ENCODE results near the gene BSPRY. TPM values are rescaled to one million over a fixed set of nuclear protein-coding genes. Genes with fewer than 3 reads are reported as not detected.

The BSPRY gene
- total and polyA plus RNA-seq, 2 donors (not counting 1 experiment from before 2014, with no cell fraction given), result not detected

DNA sequence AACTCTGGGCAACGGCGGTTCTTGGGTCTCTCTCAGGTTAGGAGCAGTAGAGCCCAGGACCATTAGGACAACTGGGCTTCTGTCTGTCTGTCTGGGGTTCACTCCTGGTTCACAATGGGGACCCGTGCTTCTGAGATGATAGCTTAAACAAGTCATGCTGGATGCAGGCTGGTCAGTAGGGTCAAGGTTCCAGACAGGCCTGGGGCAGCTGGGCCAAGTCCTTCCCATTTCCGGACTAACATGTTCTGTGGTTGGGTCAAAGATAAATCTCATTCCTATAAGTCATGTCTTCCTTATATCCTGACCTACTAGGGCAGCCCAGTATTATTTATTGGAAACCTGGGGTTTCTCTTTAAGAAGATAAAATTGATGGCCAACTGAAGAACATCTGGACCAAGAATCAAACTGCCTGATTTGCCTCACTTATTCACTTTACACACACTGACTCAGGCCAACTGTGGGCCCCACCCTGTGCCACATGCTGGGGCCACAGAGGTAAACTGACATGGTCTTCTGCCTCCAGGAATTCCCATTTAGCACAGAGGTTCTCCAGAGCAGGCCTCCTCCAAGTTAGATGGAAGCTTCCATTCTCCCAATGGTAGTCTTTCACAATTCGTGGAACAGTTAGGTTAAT lies 19.1 kb downstream of the BSPRY start:
- DNase-seq (ENCODE audit: low read depth in 2 of 2), result no peak
- H3K4me1 ChIP-seq (ENCODE audit: control insufficient read depth, extremely low read depth, insufficient read depth, low read length), result no peaks in the 10 kb centered on the region
- no peaks in the 10 kb centered on the region for H4K20me1 ChIP-seq (ENCODE audit: control insufficient read depth, extremely low read depth, insufficient read depth, low read length)
- H3K4me3 ChIP-seq (replicated peaks in 1 of 4; ENCODE audit: control extremely low read depth in 1 of 4, insufficient read depth in 1 of 4, low read depth in 3 of 4, low read length in 4 of 4), result no peak overlapping the region
- no peaks in the 10 kb centered on the region for H3K79me2 ChIP-seq (ENCODE audit: control insufficient read depth, insufficient read depth, low read length)
- H3K27me3 ChIP-seq (ENCODE audit: control insufficient read depth, insufficient read depth, low read length), result no peaks in the 10 kb centered on the region
- H3K4me2 ChIP-seq (ENCODE audit: extremely low read depth, insufficient read depth, low read length), result no peak overlapping the region
- H3K9ac ChIP-seq (ENCODE audit: insufficient read depth, low read length), result no peak overlapping the region
- H3K9me3 ChIP-seq (ENCODE audit: control insufficient read depth, insufficient read depth, low read depth, low read length), result no peaks in the 10 kb centered on the region
- no peak overlapping the region for H3K27ac ChIP-seq (ENCODE audit: insufficient read depth, low read length)
- TF ChIP-seq EZH2 (IDR thresholded peaks at IDR 0.05; ENCODE audit: low read length, missing control alignments), result no peak
- TF ChIP-seq, protein P1, sequence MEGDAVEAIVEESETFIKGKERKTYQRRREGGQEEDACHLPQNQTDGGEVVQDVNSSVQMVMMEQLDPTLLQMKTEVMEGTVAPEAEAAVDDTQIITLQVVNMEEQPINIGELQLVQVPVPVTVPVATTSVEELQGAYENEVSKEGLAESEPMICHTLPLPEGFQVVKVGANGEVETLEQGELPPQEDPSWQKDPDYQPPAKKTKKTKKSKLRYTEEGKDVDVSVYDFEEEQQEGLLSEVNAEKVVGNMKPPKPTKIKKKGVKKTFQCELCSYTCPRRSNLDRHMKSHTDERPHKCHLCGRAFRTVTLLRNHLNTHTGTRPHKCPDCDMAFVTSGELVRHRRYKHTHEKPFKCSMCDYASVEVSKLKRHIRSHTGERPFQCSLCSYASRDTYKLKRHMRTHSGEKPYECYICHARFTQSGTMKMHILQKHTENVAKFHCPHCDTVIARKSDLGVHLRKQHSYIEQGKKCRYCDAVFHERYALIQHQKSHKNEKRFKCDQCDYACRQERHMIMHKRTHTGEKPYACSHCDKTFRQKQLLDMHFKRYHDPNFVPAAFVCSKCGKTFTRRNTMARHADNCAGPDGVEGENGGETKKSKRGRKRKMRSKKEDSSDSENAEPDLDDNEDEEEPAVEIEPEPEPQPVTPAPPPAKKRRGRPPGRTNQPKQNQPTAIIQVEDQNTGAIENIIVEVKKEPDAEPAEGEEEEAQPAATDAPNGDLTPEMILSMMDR (conservative IDR thresholded peaks at IDR 0.05 in 1 of 2, IDR thresholded peaks at IDR 0.05 in 1 of 2; ENCODE audit: low read depth in 1 of 2, low read length in 2 of 2), result no peak
- no peak overlapping the region for H2AFZ ChIP-seq (ENCODE audit: low read length)
- H3K36me3 ChIP-seq (ENCODE audit: control insufficient read depth, insufficient read depth, low read length), result no peaks in the 10 kb centered on the region

DNA sequence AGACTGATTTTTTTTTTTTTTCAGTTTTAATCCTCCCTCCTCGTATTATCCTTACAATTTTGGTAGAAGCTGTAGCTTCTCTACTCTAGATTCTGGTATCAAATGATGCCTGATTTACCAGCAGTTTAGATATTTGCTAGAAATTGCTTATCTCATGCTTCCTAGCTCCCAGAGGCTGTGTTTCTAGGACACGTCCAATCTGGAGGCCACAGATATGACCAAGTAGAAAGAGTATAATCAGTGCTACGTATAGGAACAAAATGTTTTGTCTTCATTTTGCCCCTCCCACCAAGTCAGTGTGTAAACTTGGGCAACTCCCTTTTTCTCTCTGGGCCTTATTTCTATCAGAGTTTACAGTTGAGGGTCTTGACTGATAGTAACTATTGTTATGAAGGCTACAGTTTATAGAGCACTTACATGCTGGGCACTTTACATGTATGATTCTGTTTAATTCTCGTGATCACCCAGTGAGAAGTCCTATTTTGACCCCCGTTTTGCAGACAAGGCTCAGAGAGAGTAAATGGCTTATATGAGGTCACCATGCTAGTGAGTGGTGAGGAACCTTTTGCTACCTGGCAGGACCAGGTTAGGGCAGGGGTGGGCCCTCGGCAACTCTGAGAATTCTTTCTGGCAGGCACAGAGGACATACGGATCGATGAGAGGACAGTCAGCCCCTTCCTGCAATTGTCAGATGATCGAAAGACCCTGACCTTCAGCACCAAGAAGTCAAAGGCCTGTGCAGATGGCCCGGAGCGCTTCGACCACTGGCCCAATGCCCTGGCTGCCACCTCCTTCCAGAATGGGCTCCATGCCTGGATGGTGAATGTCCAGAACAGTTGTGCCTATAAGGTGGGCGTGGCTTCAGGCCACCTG lies 19.9 kb downstream of the BSPRY start:
- Histone ChIP-seq H4K20me1 (ENCODE audit: control insufficient read depth, extremely low read depth, insufficient read depth, low read length) (no peaks in the 10 kb centered on the region), H3K9ac (ENCODE audit: insufficient read depth, low read length) (no peak overlapping the region), H3K27ac (ENCODE audit: insufficient read depth, low read length) (no peak overlapping the region), H3K36me3 (ENCODE audit: control insufficient read depth, insufficient read depth, low read length) (peaks cover 3% of the 10 kb centered on the region), H3K9me3 (ENCODE audit: control insufficient read depth, insufficient read depth, low read depth, low read length) (no peaks in the 10 kb centered on the region), H3K4me2 (ENCODE audit: extremely low read depth, insufficient read depth, low read length) (no peak overlapping the region), H3K4me1 (ENCODE audit: control insufficient read depth, extremely low read depth, insufficient read depth, low read length) (no peaks in the 10 kb centered on the region), H3K27me3 (ENCODE audit: control insufficient read depth, insufficient read depth, low read length) (no peaks in the 10 kb centered on the region), H2AFZ (ENCODE audit: low read length) (no peak overlapping the region), H3K79me2 (ENCODE audit: control insufficient read depth, insufficient read depth, low read length) (no peaks in the 10 kb centered on the region), H3K4me3 (replicated peaks in 1 of 4; ENCODE audit: control extremely low read depth in 1 of 4, insufficient read depth in 1 of 4, low read depth in 3 of 4, low read length in 4 of 4) (no peak overlapping the region)
- TF ChIP-seq EZH2 (IDR thresholded peaks at IDR 0.05; ENCODE audit: low read length, missing control alignments), result no peak
- TF ChIP-seq, protein P1 (conservative IDR thresholded peaks at IDR 0.05 in 1 of 2, IDR thresholded peaks at IDR 0.05 in 1 of 2; ENCODE audit: low read depth in 1 of 2, low read length in 2 of 2), result no peak
- DNase-seq (ENCODE audit: low read depth in 2 of 2), result no peak

DNA sequence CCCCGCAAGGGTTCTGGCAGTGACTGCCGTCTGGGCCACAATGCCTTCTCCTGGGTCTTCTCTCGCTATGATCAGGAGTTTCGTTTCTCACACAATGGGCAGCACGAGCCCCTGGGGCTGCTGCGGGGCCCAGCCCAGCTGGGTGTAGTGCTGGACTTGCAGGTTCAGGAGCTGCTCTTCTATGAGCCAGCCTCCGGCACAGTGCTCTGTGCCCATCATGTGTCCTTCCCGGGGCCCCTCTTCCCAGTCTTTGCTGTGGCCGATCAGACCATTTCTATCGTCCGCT lies 20.5 kb downstream of the BSPRY start:
- no peak overlapping the region for H3K4me3 ChIP-seq (replicated peaks in 1 of 4; ENCODE audit: control extremely low read depth in 1 of 4, insufficient read depth in 1 of 4, low read depth in 3 of 4, low read length in 4 of 4)
- no peaks in the 10 kb centered on the region for H3K9me3 ChIP-seq (ENCODE audit: control insufficient read depth, insufficient read depth, low read depth, low read length)
- H2AFZ ChIP-seq (ENCODE audit: low read length), result no peak overlapping the region
- peaks cover 4% of the 10 kb centered on the region for H3K36me3 ChIP-seq (ENCODE audit: control insufficient read depth, insufficient read depth, low read length)
- DNase-seq (ENCODE audit: low read depth in 2 of 2), result no peak
- H3K27ac ChIP-seq (ENCODE audit: insufficient read depth, low read length), result no peak overlapping the region
- H3K79me2 ChIP-seq (ENCODE audit: control insufficient read depth, insufficient read depth, low read length), result no peaks in the 10 kb centered on the region
- H3K27me3 ChIP-seq (ENCODE audit: control insufficient read depth, insufficient read depth, low read length), result no peaks in the 10 kb centered on the region
- H3K4me2 ChIP-seq (ENCODE audit: extremely low read depth, insufficient read depth, low read length), result no peak overlapping the region
- no peaks in the 10 kb centered on the region for H4K20me1 ChIP-seq (ENCODE audit: control insufficient read depth, extremely low read depth, insufficient read depth, low read length)
- no peak overlapping the region for H3K9ac ChIP-seq (ENCODE audit: insufficient read depth, low read length)
- no peak for TF ChIP-seq EZH2 (IDR thresholded peaks at IDR 0.05; ENCODE audit: low read length, missing control alignments)
- TF ChIP-seq, protein P1 (conservative IDR thresholded peaks at IDR 0.05 in 1 of 2, IDR thresholded peaks at IDR 0.05 in 1 of 2; ENCODE audit: low read depth in 1 of 2, low read length in 2 of 2), result no peak
- no peaks in the 10 kb centered on the region for H3K4me1 ChIP-seq (ENCODE audit: control insufficient read depth, extremely low read depth, insufficient read depth, low read length)
